Measurements from ENCODE around the gene ARRB1. TPM values are rescaled to one million over a fixed set of nuclear protein-coding genes. Genes with fewer than 3 reads are reported as not detected.

ARRB1 gene
- total RNA-seq, 1 experiment from 2014 or later = 24.2 TPM

DNA sequence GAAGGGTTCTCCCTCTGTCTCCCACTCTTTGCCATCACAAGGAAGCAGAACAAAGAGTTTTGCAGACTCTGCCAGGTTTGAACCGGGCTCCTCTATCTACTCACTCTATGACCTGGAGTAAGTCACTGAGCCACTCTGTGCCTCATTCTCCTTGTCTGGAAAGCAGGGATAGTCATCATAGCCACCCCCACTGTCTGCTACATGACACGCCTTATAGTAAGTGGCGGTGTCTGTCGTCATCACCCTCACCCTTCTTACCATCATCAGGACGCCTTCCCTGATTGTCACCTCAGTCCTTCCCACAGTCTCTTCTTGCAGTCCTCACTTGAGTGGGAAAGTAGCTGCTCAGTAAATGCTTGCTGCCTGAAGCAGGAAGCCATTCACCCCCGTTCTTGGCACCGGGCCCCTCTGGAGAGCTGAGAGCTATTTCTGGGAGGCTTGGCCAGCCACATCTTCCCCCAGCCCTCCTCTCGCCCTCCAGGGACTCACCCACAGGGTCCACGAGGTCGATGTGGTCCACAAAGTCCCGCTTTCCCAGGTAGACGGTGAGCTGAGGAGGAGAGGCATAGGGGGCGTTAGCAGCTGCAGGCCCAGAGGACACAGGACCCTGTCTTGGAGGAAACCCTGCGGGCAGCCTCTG is 64.5 kb downstream of the ARRB1 start:
- no peaks in the 10 kb centered on the region for H3K27me3 ChIP-seq (ENCODE audit: insufficient read depth, low read length)
- no peaks in the 10 kb centered on the region for H3K9me2 ChIP-seq (ENCODE audit: insufficient read depth)
- BruUV-seq (replicated peaks) = no TSS peak
- H3K79me2 ChIP-seq (ENCODE audit: insufficient read depth, low read length) = no peaks in the 10 kb centered on the region
- no peaks in the 10 kb centered on the region for H3K9me3 ChIP-seq (ENCODE audit: control insufficient read depth in 1 of 2, insufficient read depth in 1 of 2, low read depth in 1 of 2, low read length in 2 of 2)
- no peak for ATAC-seq
- intact Hi-C loops (cut with micrococcal nuclease) = no loop called here
- H3K4me3 ChIP-seq (replicated peaks in 1 of 2; ENCODE audit: low read depth in 1 of 2, low read length in 2 of 2) = no peak overlapping the region
- DNase-seq (ENCODE audit: low read depth, low spot score) = no peak
- RAD21 ChIA-PET (ENCODE audit: low non-redundant PET in 1 of 2, low total read pairs in 2 of 2, uncharacterized antibody in 2 of 2, unreplicated experiment in 2 of 2) = no interaction called here
- POLR2A ChIA-PET = no interaction called here
- no peaks in the 10 kb centered on the region for H3K4me1 ChIP-seq (ENCODE audit: control insufficient read depth in 1 of 2, insufficient read depth in 2 of 2, low read length in 2 of 2)
- no peaks in the 10 kb centered on the region for H4K20me1 ChIP-seq (ENCODE audit: insufficient read depth)
- H3K9ac ChIP-seq (ENCODE audit: low read length) = no peak overlapping the region
- no peak overlapping the region for H3K27ac ChIP-seq (ENCODE audit: low read depth, low read length)
- CTCF ChIA-PET = no interaction called here
- no peak overlapping the region for H3K4me2 ChIP-seq (ENCODE audit: low read length)
- no peak overlapping the region for H2AFZ ChIP-seq (ENCODE audit: low read depth, low read length, poor library complexity, severe bottlenecking)
- H3K36me3 ChIP-seq (ENCODE audit: control insufficient read depth in 1 of 2, insufficient read depth in 2 of 2, low read length in 2 of 2) = peaks cover 0 to 2% of the 10 kb centered on the region in 2 experiments; a peak in 1 of 4 replicates
- no peak for TF ChIP-seq RAD21 (IDR thresholded peaks at IDR 0.05; ENCODE audit: low read depth)
- TF ChIP-seq, protein P1, sequence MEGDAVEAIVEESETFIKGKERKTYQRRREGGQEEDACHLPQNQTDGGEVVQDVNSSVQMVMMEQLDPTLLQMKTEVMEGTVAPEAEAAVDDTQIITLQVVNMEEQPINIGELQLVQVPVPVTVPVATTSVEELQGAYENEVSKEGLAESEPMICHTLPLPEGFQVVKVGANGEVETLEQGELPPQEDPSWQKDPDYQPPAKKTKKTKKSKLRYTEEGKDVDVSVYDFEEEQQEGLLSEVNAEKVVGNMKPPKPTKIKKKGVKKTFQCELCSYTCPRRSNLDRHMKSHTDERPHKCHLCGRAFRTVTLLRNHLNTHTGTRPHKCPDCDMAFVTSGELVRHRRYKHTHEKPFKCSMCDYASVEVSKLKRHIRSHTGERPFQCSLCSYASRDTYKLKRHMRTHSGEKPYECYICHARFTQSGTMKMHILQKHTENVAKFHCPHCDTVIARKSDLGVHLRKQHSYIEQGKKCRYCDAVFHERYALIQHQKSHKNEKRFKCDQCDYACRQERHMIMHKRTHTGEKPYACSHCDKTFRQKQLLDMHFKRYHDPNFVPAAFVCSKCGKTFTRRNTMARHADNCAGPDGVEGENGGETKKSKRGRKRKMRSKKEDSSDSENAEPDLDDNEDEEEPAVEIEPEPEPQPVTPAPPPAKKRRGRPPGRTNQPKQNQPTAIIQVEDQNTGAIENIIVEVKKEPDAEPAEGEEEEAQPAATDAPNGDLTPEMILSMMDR (IDR thresholded peaks at IDR 0.05 in 2 of 3, conservative IDR thresholded peaks at IDR 0.05 in 1 of 3; ENCODE audit: borderline replicate concordance in 1 of 3, insufficient read depth in 1 of 3, low read depth in 2 of 3, low read length in 2 of 3) = no peak
- no peak for TF ChIP-seq CBX3 (IDR thresholded peaks at IDR 0.05; ENCODE audit: low read depth)
- TF ChIP-seq SP1 (IDR thresholded peaks at IDR 0.05; ENCODE audit: low read depth) = no peak
- TF ChIP-seq, protein P2, sequence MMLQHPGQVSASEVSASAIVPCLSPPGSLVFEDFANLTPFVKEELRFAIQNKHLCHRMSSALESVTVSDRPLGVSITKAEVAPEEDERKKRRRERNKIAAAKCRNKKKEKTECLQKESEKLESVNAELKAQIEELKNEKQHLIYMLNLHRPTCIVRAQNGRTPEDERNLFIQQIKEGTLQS (IDR thresholded peaks at IDR 0.05) = no peak
- no peak for TF ChIP-seq EZH2 (IDR thresholded peaks at IDR 0.05)
- no peak for TF ChIP-seq ELF1 (IDR thresholded peaks at IDR 0.05; ENCODE audit: borderline replicate concordance, low read depth)
- no peak for TF ChIP-seq SIN3A (IDR thresholded peaks at IDR 0.05; ENCODE audit: low read depth)
- TF ChIP-seq POLR2A (IDR thresholded peaks at IDR 0.05; ENCODE audit: borderline replicate concordance, extremely low read depth, insufficient read depth, insufficient read length) = no peak
- no peak for TF ChIP-seq TCF7L2 (IDR thresholded peaks at IDR 0.05; ENCODE audit: borderline replicate concordance, extremely low read depth, insufficient read depth, insufficient read length)
- TF ChIP-seq, protein P3, sequence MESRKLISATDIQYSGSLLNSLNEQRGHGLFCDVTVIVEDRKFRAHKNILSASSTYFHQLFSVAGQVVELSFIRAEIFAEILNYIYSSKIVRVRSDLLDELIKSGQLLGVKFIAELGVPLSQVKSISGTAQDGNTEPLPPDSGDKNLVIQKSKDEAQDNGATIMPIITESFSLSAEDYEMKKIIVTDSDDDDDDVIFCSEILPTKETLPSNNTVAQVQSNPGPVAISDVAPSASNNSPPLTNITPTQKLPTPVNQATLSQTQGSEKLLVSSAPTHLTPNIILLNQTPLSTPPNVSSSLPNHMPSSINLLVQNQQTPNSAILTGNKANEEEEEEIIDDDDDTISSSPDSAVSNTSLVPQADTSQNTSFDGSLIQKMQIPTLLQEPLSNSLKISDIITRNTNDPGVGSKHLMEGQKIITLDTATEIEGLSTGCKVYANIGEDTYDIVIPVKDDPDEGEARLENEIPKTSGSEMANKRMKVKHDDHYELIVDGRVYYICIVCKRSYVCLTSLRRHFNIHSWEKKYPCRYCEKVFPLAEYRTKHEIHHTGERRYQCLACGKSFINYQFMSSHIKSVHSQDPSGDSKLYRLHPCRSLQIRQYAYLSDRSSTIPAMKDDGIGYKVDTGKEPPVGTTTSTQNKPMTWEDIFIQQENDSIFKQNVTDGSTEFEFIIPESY (IDR thresholded peaks at IDR 0.05; ENCODE audit: extremely low read depth, insufficient replicate concordance, low read length) = no peak
- TF ChIP-seq, protein P4, sequence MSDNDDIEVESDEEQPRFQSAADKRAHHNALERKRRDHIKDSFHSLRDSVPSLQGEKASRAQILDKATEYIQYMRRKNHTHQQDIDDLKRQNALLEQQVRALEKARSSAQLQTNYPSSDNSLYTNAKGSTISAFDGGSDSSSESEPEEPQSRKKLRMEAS (IDR thresholded peaks at IDR 0.05) = no peak
- no peak for TF ChIP-seq ZFX (IDR thresholded peaks at IDR 0.05)
- no peak for TF ChIP-seq ZNF274 (IDR thresholded peaks at IDR 0.05; ENCODE audit: low read depth, low read length)
- no peak for TF ChIP-seq YY1 (IDR thresholded peaks at IDR 0.05; ENCODE audit: extremely low read depth, insufficient replicate concordance, low read depth, low read length)
- TF ChIP-seq EZH2phosphoT487 (IDR thresholded peaks at IDR 0.05; ENCODE audit: borderline replicate concordance) = no peak
- TF ChIP-seq, protein P5, sequence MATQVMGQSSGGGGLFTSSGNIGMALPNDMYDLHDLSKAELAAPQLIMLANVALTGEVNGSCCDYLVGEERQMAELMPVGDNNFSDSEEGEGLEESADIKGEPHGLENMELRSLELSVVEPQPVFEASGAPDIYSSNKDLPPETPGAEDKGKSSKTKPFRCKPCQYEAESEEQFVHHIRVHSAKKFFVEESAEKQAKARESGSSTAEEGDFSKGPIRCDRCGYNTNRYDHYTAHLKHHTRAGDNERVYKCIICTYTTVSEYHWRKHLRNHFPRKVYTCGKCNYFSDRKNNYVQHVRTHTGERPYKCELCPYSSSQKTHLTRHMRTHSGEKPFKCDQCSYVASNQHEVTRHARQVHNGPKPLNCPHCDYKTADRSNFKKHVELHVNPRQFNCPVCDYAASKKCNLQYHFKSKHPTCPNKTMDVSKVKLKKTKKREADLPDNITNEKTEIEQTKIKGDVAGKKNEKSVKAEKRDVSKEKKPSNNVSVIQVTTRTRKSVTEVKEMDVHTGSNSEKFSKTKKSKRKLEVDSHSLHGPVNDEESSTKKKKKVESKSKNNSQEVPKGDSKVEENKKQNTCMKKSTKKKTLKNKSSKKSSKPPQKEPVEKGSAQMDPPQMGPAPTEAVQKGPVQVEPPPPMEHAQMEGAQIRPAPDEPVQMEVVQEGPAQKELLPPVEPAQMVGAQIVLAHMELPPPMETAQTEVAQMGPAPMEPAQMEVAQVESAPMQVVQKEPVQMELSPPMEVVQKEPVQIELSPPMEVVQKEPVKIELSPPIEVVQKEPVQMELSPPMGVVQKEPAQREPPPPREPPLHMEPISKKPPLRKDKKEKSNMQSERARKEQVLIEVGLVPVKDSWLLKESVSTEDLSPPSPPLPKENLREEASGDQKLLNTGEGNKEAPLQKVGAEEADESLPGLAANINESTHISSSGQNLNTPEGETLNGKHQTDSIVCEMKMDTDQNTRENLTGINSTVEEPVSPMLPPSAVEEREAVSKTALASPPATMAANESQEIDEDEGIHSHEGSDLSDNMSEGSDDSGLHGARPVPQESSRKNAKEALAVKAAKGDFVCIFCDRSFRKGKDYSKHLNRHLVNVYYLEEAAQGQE (IDR thresholded peaks at IDR 0.05; ENCODE audit: low read depth) = no peak
